Measurements from ENCODE around the gene C16orf74. TPM values are rescaled to one million over a fixed set of nuclear protein-coding genes. Genes with fewer than 3 reads are reported as not detected.
A peak's percentile ranks its signal among the peaks of the same experiment; 100 is the strongest.

C16orf74 gene
- total and polyA plus RNA-seq, 2 experiments from 2014 or later = 5.3 to 7.8 TPM

DNA sequence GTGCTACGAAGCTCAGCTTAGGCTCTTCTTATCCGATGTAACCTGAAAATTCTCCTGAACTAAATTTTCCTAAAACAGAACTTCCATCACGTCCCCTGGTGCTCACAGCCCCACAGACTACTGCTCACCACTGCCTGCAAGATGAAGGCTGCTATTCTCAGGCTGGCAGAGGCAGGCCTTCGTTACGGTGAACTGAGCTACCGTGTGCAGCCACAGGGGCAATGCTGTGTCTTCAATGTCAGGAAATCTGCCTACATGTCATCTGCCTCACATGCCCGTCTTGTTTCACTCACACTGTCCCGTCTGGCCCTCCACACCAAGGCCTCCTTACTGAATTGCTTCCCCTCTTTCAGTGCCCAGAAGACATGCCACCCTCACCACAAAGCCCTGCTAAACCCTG, 32.5 kb upstream of the C16orf74 start:
- 98% methylated on average over 8 of the region's 8 CpGs for WGBS (ENCODE audit: low lambda C conversion rate, missing lambda C conversion rate)
- Histone ChIP-seq H3K27me3 (no peaks in the 10 kb centered on the region), H4K20me1 (ENCODE audit: insufficient read depth, poor library complexity, severe bottlenecking) (peaks cover 15% of the 10 kb centered on the region), H3K4me1 (ENCODE audit: insufficient read depth) (no peaks in the 10 kb centered on the region), H3K79me2 (peaks cover 20% of the 10 kb centered on the region), H3K9me2 (replicated peaks; ENCODE audit: insufficient read depth) (no peaks in the 10 kb centered on the region), H3K27ac (no peak overlapping the region), H3K36me3 (replicated peaks; ENCODE audit: insufficient read depth, low read depth) (no peaks in the 10 kb centered on the region), H3K4me2 (no peak overlapping the region), H3K9me3 (ENCODE audit: low read depth) (no peaks in the 10 kb centered on the region), H3K4me3 (no peak overlapping the region), H2AFZ (no peak overlapping the region)
- TF ChIP-seq EZH2phosphoT487 (IDR thresholded peaks at IDR 0.05; ENCODE audit: low read depth, severe bottlenecking, unreplicated experiment) = no peak
- TF ChIP-seq, protein P1, sequence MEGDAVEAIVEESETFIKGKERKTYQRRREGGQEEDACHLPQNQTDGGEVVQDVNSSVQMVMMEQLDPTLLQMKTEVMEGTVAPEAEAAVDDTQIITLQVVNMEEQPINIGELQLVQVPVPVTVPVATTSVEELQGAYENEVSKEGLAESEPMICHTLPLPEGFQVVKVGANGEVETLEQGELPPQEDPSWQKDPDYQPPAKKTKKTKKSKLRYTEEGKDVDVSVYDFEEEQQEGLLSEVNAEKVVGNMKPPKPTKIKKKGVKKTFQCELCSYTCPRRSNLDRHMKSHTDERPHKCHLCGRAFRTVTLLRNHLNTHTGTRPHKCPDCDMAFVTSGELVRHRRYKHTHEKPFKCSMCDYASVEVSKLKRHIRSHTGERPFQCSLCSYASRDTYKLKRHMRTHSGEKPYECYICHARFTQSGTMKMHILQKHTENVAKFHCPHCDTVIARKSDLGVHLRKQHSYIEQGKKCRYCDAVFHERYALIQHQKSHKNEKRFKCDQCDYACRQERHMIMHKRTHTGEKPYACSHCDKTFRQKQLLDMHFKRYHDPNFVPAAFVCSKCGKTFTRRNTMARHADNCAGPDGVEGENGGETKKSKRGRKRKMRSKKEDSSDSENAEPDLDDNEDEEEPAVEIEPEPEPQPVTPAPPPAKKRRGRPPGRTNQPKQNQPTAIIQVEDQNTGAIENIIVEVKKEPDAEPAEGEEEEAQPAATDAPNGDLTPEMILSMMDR (IDR thresholded peaks at IDR 0.05; ENCODE audit: poor library complexity) = no peak
- TF ChIP-seq EZH2 (IDR thresholded peaks at IDR 0.05; ENCODE audit: borderline replicate concordance) = no peak
- DNase-seq (ENCODE audit: low spot score) = no peak

DNA sequence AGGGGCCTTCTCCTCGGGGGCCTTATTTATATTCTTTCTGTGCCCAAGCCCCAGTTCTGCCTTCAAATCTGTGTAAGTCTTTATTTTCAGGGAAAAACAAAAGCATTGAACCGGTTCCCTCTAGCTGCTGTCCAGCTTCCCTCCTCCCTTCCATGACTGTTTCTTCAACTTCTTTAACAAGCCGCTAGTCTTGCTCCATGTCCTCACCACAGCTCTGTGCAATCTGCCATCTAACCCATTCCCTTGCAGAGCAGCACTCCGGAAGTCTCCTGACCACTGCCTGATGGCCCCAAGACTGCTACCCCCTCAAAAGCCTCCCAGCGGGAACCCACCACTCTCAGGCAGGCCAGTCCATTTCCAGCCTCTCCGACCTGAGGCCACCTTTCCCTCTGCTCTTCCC, 31.6 kb upstream of the C16orf74 start:
- TF ChIP-seq EZH2phosphoT487 (IDR thresholded peaks at IDR 0.05; ENCODE audit: low read depth, severe bottlenecking, unreplicated experiment) = no peak
- TF ChIP-seq, protein P1 (IDR thresholded peaks at IDR 0.05; ENCODE audit: poor library complexity) = no peak

DNA sequence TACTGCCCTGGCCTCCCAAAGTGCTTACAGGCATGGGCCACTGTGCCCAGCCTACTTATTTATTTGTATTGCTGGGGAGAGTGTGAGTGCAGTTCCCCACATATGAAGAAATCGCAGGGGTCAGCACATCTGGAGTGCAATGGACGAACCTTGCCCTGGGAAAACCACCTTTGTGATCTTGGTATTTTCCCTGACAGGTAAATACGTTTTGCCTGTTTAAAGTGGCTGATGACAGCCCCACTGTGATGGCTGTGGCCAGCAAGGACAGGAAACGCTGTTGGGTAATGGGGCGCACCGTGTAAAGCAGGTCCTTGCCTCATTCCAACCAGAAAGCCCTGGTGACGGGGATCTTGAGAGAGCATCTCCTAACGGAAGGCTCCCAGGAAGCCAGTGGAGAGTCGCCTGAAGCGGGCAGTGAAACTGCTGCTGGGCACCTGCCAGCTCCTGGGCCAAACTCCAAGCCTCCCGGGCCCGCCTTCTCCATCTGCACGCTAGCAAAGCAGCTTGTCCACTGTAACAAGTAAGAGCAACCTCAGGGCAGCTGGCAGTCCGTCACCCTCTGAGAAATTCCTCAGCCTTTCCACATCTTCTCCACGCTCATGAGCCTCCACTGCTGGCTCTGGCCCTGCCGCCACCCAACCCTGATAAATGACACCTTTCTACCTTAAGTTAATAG, 30.9 kb upstream of the C16orf74 start:
- H3K36me3 ChIP-seq (replicated peaks; ENCODE audit: insufficient read depth, low read depth) = no peaks in the 10 kb centered on the region
- peak; percentile 20 for DNase-seq (ENCODE audit: low spot score)
- no peak overlapping the region for H3K4me2 ChIP-seq
- TF ChIP-seq EZH2 (IDR thresholded peaks at IDR 0.05; ENCODE audit: borderline replicate concordance) = no peak
- TF ChIP-seq, protein P1 (IDR thresholded peaks at IDR 0.05; ENCODE audit: poor library complexity) = no peak
- TF ChIP-seq EZH2phosphoT487 (IDR thresholded peaks at IDR 0.05; ENCODE audit: low read depth, severe bottlenecking, unreplicated experiment) = no peak
- 88% methylated on average over 16 of the region's 16 CpGs for WGBS (ENCODE audit: low lambda C conversion rate, missing lambda C conversion rate)
- peaks cover 12% of the 10 kb centered on the region for H4K20me1 ChIP-seq (ENCODE audit: insufficient read depth, poor library complexity, severe bottlenecking)
- H3K79me2 ChIP-seq = peaks cover 16% of the 10 kb centered on the region
- no peaks in the 10 kb centered on the region for H3K27me3 ChIP-seq
- no peak overlapping the region for H3K4me3 ChIP-seq
- H2AFZ ChIP-seq = no peak overlapping the region
- no peaks in the 10 kb centered on the region for H3K4me1 ChIP-seq (ENCODE audit: insufficient read depth)
- H3K9me3 ChIP-seq (ENCODE audit: low read depth) = no peaks in the 10 kb centered on the region
- H3K9me2 ChIP-seq (replicated peaks; ENCODE audit: insufficient read depth) = no peaks in the 10 kb centered on the region
- H3K27ac ChIP-seq = no peak overlapping the region

More for the DNA sequence above, 31.6 kb upstream of the C16orf74 start:
- Histone ChIP-seq H3K9me3 (ENCODE audit: low read depth) (no peaks in the 10 kb centered on the region), H4K20me1 (ENCODE audit: insufficient read depth, poor library complexity, severe bottlenecking) (peaks cover 15% of the 10 kb centered on the region), H3K4me1 (ENCODE audit: insufficient read depth) (no peaks in the 10 kb centered on the region), H3K4me2 (no peak overlapping the region), H3K4me3 (no peak overlapping the region), H2AFZ (no peak overlapping the region), H3K36me3 (replicated peaks; ENCODE audit: insufficient read depth, low read depth) (no peaks in the 10 kb centered on the region), H3K27me3 (no peaks in the 10 kb centered on the region), H3K79me2 (peaks cover 20% of the 10 kb centered on the region), H3K9me2 (replicated peaks; ENCODE audit: insufficient read depth) (no peaks in the 10 kb centered on the region), H3K27ac (no peak overlapping the region)
- DNase-seq (ENCODE audit: low spot score) = no peak
- WGBS (ENCODE audit: low lambda C conversion rate, missing lambda C conversion rate) = 93% methylated on average over 6 of the region's 6 CpGs
